Vagina (tissue), 2 donors: ENCODE measurements around the gene CFAP73. TPM values are rescaled to one million over a fixed set of nuclear protein-coding genes. Genes with fewer than 3 reads are reported as not detected.
"Not testable (repeated sequence)": the region's sequence is repeated elsewhere in the genome, so short reads cannot be mapped to it uniquely, and the experiment has no call there.

ENCODE experiments used
- DNase-seq, 2 donors: peaks; one replicate each; pipeline ENCODE4 v3.0.0-alpha.2; 2017; ENCODE audit errors: extremely low spot score in 2 of 2
- H3K27ac ChIP-seq: fragments of 200-600 bp; sonication (generic); one replicate; pipeline ENCODE4 v1.5.1; 2019
- H3K27me3 ChIP-seq: fragments of 200-600 bp; sonication (generic); one replicate; pipeline ENCODE4 v1.5.1; 2019
- H3K36me3 ChIP-seq, 2 donors: fragments of 200-600 bp; sonication (generic); one replicate each; pipeline ENCODE4 v1.5.1; 2017 to 2019
- H3K4me1 ChIP-seq: fragments of 200-600 bp; sonication (generic); one replicate; pipeline ENCODE4 v1.5.1; 2019
- H3K4me3 ChIP-seq, 2 donors: fragments of 200-600 bp; sonication (generic); 1 replicate in 1 of 2; 2 replicates in 1 of 2; pipeline ENCODE4 v1.5.1; 2016 to 2019
- H3K9me3 ChIP-seq: fragments of 200-600 bp; sonication (generic); one replicate; pipeline ENCODE4 v1.5.1; 2019
- CTCF ChIP-seq, 3 experiments: fragments of 450-650 bp in 2 of 3; fragments of 200-600 bp in 1 of 3; sonication (generic) in 1 of 3; IDR thresholded peaks; one replicate each; pipeline ENCODE4 v1.5.1; 2017 to 2019; ENCODE audit warnings: antibody characterized with exemption in 3 of 3, mild to moderate bottlenecking in 2 of 3, moderate library complexity in 2 of 3
- POLR2A ChIP-seq, 2 donors: fragments of 450-650 bp; IDR thresholded peaks; one replicate each; pipeline ENCODE4 v1.6.1; 2017; ENCODE audit warnings: antibody characterized with exemption in 2 of 2, mild to moderate bottlenecking in 2 of 2, moderate library complexity in 2 of 2
- POLR2AphosphoS5 ChIP-seq, 2 donors: sonication (generic); formaldehyde crosslinking; IDR thresholded peaks; one replicate each; pipeline ENCODE4 v1.9.0; 2017; ENCODE audit warnings: antibody characterized with exemption in 2 of 2, mild to moderate bottlenecking in 2 of 2, low read depth in 1 of 2; ENCODE audit not compliant: insufficient read depth in 1 of 2
- intact Hi-C: fragments of 100-400 bp; cut with DNase I; formaldehyde crosslinking; loops from one replicate; pipeline ENCODE4 v1.15.1; 2023
- total RNA-seq: library from RNA; depleted of rRNA; stranded (reverse); fragments of >200 nt; gene quantifications from one replicate; pipeline ENCODE4 v1.2.3, GENCODE V29; 2016

CFAP73 gene
- total RNA-seq, 1 donor from 2014 or later: not detected

- H3K27ac ChIP-seq: peak overlapping the region; percentile 3
- intact Hi-C loops: no loop called here
- no peaks in the 10 kb centered on the region for H3K9me3 ChIP-seq
- peaks cover 9% of the 10 kb centered on the region for H3K4me1 ChIP-seq
- no peaks in the 10 kb centered on the region for H3K36me3 ChIP-seq
- no peak overlapping the region for H3K4me3 ChIP-seq
- DNase-seq: no peak
- TF ChIP-seq CTCF (IDR thresholded peaks at IDR 0.05): no peak
- TF ChIP-seq POLR2A (IDR thresholded peaks at IDR 0.05): no peak
- peak in 1 of 2 donors; percentile 17 for TF ChIP-seq POLR2AphosphoS5 (IDR thresholded peaks at IDR 0.05; ENCODE audit: insufficient read depth in 1 of 2, low read depth in 1 of 2)
- no peaks in the 10 kb centered on the region for H3K27me3 ChIP-seq
Observed at GRCh38 chr12:113136990-113137511, 12.5 kb upstream of the CFAP73 start.

- intact Hi-C loops: no loop called here
- Histone ChIP-seq H3K9me3 (no peaks in the 10 kb centered on the region), H3K4me3 (no peak overlapping the region), H3K36me3 (no peaks in the 10 kb centered on the region), H3K27me3 (no peaks in the 10 kb centered on the region), H3K4me1 (peaks cover 9% of the 10 kb centered on the region), H3K27ac (no peak overlapping the region)
- no peak for TF ChIP-seq POLR2AphosphoS5 (IDR thresholded peaks at IDR 0.05; ENCODE audit: insufficient read depth in 1 of 2, low read depth in 1 of 2)
- TF ChIP-seq CTCF (IDR thresholded peaks at IDR 0.05): no peak
- DNase-seq: no peak
Observed at GRCh38 chr12:113137861-113138783, 11.4 kb upstream of the CFAP73 start.

- DNase-seq: no peak
- H3K27ac ChIP-seq: no peak overlapping the region
- intact Hi-C loops: no loop called here
- H3K9me3 ChIP-seq: no peaks in the 10 kb centered on the region
- no peak overlapping the region for H3K4me3 ChIP-seq
- no peak for TF ChIP-seq CTCF (IDR thresholded peaks at IDR 0.05)
- TF ChIP-seq POLR2A (IDR thresholded peaks at IDR 0.05): no peak
- no peak for TF ChIP-seq POLR2AphosphoS5 (IDR thresholded peaks at IDR 0.05; ENCODE audit: insufficient read depth in 1 of 2, low read depth in 1 of 2)
- no peaks in the 10 kb centered on the region for H3K36me3 ChIP-seq
- peaks cover 9% of the 10 kb centered on the region for H3K4me1 ChIP-seq
- no peaks in the 10 kb centered on the region for H3K27me3 ChIP-seq
Observed at GRCh38 chr12:113138826-113139225, 10.7 kb upstream of the CFAP73 start.

- Histone ChIP-seq H3K4me1 (peaks cover 6% of the 10 kb centered on the region), H3K27me3 (no peaks in the 10 kb centered on the region), H3K9me3 (no peaks in the 10 kb centered on the region), H3K36me3 (no peaks in the 10 kb centered on the region), H3K27ac (no peak overlapping the region), H3K4me3 (no peak overlapping the region)
- TF ChIP-seq CTCF (IDR thresholded peaks at IDR 0.05): no peak
- no peak for TF ChIP-seq POLR2A (IDR thresholded peaks at IDR 0.05)
- TF ChIP-seq POLR2AphosphoS5 (IDR thresholded peaks at IDR 0.05; ENCODE audit: insufficient read depth in 1 of 2, low read depth in 1 of 2): no peak
- no peak for DNase-seq
- intact Hi-C loops: no loop called here
Observed at GRCh38 chr12:113140706-113141105, 8.8 kb upstream of the CFAP73 start.

GRCh38 chr12:113141716-113142115 is 7.8 kb upstream of the CFAP73 start:
- H3K36me3 ChIP-seq, H3K27me3 ChIP-seq, intact Hi-C loops, H3K4me1 ChIP-seq, H3K4me3 ChIP-seq, H3K9me3 ChIP-seq, H3K27ac ChIP-seq, DNase-seq: not testable (repeated sequence)
